Right renal pelvis (tissue), 4 donors: Measurements from ENCODE around the gene OR14I1. TPM values are rescaled to one million over a fixed set of nuclear protein-coding genes. Genes with fewer than 3 reads are reported as not detected.
"Not testable (repeated sequence)": the region's sequence is repeated elsewhere in the genome, so short reads cannot be mapped to it uniquely, and the experiment has no call there.

Source experiments
- DNase-seq, 4 donors: peaks; one replicate each; pipeline ENCODE4 v3.0.0-alpha.2; 2013; ENCODE audit warnings: low read depth in 4 of 4, low spot score in 3 of 4, missing footprints in 1 of 4
- polyA plus RNA-seq, 4 donors: library from polyadenylated mRNA; unstranded; fragments of 120-200 nt; gene quantifications; one replicate each; pipeline ENCODE4 v1.2.1, GENCODE V29; 2013; ENCODE audit not compliant: insufficient read length in 4 of 4

Gene OR14I1
- polyA plus RNA-seq, 4 donors, result not detected

DNA sequence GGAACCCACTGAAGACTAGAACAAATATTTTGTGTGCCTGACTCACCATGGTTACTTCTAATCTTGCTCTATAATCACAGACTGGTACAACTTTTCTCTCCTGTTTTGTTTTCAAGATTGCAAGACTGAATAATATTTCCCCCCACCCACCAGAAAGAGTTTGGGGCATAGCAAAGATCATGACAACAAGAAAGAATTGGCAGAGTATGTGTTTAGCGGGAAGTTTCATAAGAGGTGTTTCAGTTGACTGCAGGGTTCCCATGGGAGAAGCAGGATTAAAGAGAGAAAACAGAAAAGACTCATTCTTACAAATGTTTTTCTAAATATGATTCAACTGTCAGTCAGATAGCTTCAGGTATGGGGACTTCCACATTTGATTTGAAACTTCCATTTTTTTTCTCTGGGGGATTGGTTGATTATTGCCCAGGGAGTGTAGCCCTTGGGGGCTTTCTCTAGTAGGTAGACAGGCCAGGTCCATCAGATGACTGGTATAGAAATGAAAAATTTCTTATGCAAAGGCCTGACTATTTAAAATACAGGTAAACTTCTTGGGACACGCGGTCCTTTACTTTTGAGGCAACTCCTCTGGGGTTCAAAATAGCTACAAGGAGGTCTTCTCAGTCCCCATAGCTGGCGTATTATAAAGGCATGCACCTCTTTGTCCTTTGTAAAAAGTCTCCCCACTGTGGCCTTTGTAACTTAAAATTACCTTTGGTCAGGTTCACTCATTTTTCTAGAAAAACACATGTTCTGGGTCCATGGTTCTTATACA is 13.9 kb downstream of the OR14I1 start:
- no peak for DNase-seq

DNA sequence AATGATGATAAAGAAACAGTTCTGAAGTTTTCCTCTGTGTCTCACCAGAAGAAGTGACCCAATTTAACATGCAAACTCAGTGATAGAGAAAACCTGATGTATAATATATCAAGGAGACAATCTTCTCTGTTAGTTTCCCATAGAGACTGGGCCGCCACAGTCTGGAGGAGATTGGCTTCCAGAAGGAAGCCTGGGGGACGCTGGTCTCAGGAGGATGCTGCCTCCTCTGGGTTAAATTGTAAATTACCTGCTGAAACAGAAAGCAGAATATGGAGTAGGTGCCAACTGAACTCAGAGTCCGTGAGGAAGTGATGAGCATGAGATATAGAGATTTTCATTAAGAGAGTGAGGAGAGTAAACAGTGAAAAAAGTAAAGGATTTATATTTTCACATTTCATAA is 15.8 kb downstream of the OR14I1 start:
- DNase-seq, result no peak

DNA sequence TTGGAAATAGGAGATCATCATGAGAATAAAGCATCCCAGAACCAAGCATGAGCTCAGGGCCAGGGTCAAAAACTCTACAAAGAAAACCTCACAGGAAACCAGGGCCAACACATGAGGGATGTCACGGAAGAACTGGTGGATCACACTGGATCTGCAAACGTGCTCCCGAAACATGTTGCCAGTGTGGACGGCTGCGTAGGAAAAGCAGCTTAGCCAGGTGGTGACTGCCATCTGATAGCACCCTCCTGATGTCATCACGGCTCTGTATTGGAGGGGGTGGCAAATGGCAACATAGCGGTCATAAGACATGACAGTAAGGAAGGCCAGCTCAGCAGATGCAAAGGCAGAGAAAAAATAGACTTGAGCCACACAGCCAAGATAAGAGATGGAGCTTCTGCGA is 20.9 kb downstream of the OR14I1 start:
- DNase-seq, result no peak

DNA sequence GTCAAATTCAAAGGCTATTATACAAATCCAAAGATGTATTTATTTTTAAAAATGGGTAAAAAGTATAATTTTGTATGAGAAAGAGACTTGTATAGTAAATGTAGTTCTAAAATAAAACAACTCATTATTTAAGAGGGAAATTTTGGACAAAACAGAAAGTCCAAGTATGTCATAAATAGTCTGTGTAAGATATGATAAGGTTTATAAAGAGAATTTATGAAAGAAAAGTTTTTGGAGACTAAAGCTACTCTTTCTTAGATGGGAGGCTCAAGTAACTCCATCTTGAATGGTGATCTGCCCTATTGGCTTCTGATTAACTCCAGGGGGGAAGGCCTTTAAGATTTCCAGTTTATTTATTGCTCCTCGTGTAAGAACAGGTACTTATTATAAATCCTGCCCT is 32.6 kb downstream of the OR14I1 start:
- DNase-seq, result no peak

DNA sequence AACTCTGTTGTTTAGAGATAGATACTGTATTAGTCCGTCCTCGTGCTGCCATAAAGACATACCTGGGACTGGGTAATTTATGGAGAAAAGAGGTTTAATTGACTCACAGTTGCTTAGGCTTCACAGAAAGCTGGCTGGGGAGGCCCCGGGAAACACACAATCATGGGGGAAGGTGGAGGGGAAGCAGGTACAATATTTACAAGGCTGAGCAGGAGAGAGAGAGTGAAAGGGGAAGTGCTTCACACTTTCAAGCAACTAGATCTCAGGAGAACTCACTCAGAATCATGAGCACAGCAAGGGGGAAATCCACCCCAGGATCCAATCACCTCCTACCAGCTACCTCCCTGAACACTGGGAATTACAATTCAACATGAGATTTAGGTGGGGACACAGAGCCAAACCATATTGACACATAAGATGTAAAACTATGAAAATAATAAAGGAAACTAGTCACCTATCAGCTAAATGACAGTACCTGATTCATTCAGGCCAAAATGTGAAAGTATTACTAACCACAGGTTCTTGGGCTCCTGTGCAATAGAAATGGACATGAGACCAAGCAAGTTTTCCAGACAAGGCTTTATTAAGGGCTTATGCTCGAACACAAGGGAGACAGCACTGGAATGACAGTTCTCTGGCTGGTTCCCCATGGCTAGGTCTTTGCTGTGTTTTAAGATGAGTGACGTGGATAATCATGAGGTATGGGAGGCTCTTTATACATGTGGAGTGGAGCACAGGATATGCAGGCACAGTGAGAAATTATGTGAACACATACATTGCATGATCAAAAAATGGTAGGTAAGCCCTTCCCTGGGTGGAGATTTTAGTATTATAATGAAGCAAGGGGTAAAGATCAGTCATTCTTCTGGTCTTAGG is 38.9 kb downstream of the OR14I1 start:
- not testable (repeated sequence) for DNase-seq

DNA sequence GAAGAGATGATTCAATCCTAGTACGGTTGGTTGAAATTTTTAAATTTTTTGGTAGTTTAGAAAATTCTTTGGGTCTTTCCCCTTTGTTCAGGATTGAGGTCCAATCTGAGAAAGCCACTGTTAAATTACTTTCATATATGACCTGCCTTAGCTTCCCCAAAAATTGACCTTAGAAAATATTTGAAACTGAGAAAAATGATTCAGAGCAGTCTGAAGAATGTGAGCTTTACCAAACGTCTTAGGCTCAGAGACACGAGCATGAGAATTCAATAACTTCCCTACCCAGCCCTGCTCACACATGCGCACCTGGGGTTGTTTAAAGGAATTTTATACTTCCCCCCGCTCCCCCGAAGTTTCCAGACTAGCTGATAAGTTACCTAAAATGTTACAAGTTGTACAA is 45.8 kb downstream of the OR14I1 start:
- not testable (repeated sequence) for DNase-seq

DNA sequence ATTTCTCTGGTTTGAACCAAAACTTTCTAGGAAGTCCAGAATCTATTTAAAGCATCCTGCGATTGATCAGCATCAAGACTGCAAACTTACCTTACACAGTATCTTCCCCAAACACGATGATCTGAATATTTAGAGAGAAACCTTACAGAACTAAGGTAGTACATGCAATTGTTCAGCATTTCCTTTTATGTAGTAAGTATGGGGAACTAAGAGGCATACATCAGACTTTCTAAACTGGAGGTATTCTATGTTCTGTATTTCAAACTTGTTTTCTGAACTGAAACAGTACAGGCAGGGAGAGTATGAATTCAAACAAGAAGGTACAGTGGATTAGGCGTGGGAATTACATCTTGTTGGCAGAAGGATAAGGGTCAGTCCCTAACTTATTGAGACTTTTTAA is 47.2 kb downstream of the OR14I1 start, which contains the start of gene OR2T27:
TSS of gene OR2T27 (minus strand) at position 175 of the 400 bp plus-strand sequence. CDS start 4,644 bp downstream, outside the sequence.
- DNase-seq, result not testable (repeated sequence)

Other genes with a start within 250 kb of the OR14I1 start
- gene OR2T3, start 229.4 kb downstream of the OR14I1 start, polyA plus RNA-seq, result not detected
- under 1 TPM in 1 of 4 donors, not detected in 3; 0.03 TPM for gene OR2T5, start 214.2 kb downstream of the OR14I1 start, polyA plus RNA-seq
- gene OR2G6, start 194.7 kb downstream of the OR14I1 start, polyA plus RNA-seq, result under 1 TPM in 2 of 4 donors, not detected in 2; 0.03 TPM
- not detected for gene OR2T29, start 140.0 kb downstream of the OR14I1 start, polyA plus RNA-seq
- gene OR2T34, start 128.0 kb downstream of the OR14I1 start, polyA plus RNA-seq, result not detected
- gene OR2T10, start 105.1 kb downstream of the OR14I1 start, polyA plus RNA-seq, result under 1 TPM; 0.10 to 0.26 (median 0.18) TPM
- not detected for gene OR2T11, start 67.7 kb downstream of the OR14I1 start, polyA plus RNA-seq
- gene OR2T35, start 57.5 kb downstream of the OR14I1 start, polyA plus RNA-seq, result not detected
- not detected for gene OR2T27, start 47.2 kb downstream of the OR14I1 start, polyA plus RNA-seq
- under 1 TPM in 1 of 4 donors, not detected in 3; 0.04 TPM for gene LYPD8, start 53.0 kb upstream of the OR14I1 start, polyA plus RNA-seq
- 10 to 100 TPM; 23.1 to 31.1 (median 24.9) TPM for gene SH3BP5L, start 123.1 kb upstream of the OR14I1 start, polyA plus RNA-seq
- 10 to 100 TPM; 22.1 to 26.6 (median 23.7) TPM for gene ZNF672, start 135.5 kb upstream of the OR14I1 start, polyA plus RNA-seq
- gene ZNF692, start 156.3 kb upstream of the OR14I1 start, polyA plus RNA-seq, result 10 to 100 TPM; 36.9 to 51.5 (median 43.7) TPM
- gene PGBD2, start 203.5 kb upstream of the OR14I1 start, polyA plus RNA-seq, result 10 to 100 TPM in 3 of 4 donors, 1 to 10 TPM in 1; 9.7 to 13.4 (median 12.0) TPM